K562 (cell line): ENCODE results near the gene CFAP410. TPM values are rescaled to one million over a fixed set of nuclear protein-coding genes. Genes with fewer than 3 reads are reported as not detected.

Experiments
- ATAC-seq: fragments of 200-7000 bp; cut with Tn5 transposase; 3 replicates; pipeline ENCODE4 v1.9.1; 2020; ENCODE audit warnings: moderate library complexity
- BruUV-seq: library from RNA; stranded (reverse); fragments of 400-500 nt; replicated peaks from 2 replicates; lab custom pipeline; 2021; lab: Mats Ljungman, UMichigan
- CTCF ChIA-PET: fragments of 300-600 bp; formaldehyde crosslinking; extraction: SDS; loops from one replicate; lab custom pipeline; 2021; ENCODE audit warnings: low intra/inter-chr PET ratio; lab: Yijun Ruan, JAX
- POLR2A ChIA-PET: fragments of 300-600, 350-650 bp; sonication (Branson Sonifier 250); formaldehyde crosslinking; extraction: SDS; loops from one replicate; lab custom pipeline; 2021; ENCODE audit warnings: antibody characterized with exemption, inconsistent platforms; lab: Yijun Ruan, JAX
- DNase-seq, 4 experiments: peaks; one replicate each; pipeline versions ENCODE4 v3.0.0 to v3.0.0-alpha.2; 2011 to 2018; ENCODE audit warnings: low spot score in 3 of 4, mixed read lengths in 3 of 4; ENCODE audit errors: extremely low read depth in 1 of 4
- FAIRE-seq: peaks from 2 replicates; lab custom pipeline; 2011; peaks lifted over from hg19 to GRCh38; lab: Jason Lieb, UNC
- H2AFZ ChIP-seq: 2 replicates; pipeline ENCODE4 v1.6.0; 2011; ENCODE audit warnings: low read depth, low read length, control low read depth, inconsistent platforms
- H3K27ac ChIP-seq: fragments of 200-600 bp; 3 replicates; pipeline ENCODE4 v1.8.0; 2011; ENCODE audit warnings: low read depth, mild to moderate bottlenecking, control low read depth, inconsistent platforms, low read length, moderate library complexity, mixed read lengths; ENCODE audit errors: extremely low read depth
- H3K27me3 ChIP-seq, 2 experiments: fragments of 300-600 bp in 1 of 2; 2 replicates in 1 of 2; 3 replicates in 1 of 2; pipeline versions ENCODE4 v1.6.0 to v1.8.0; 2011; ENCODE audit warnings: inconsistent platforms in 2 of 2, low read length in 2 of 2, mild to moderate bottlenecking in 1 of 2, mixed read lengths in 1 of 2, moderate library complexity in 1 of 2; ENCODE audit not compliant: control insufficient read depth in 2 of 2, insufficient read depth in 2 of 2
- H3K36me3 ChIP-seq: fragments of 300-600 bp; 3 replicates; pipeline ENCODE4 v1.8.0; 2011; ENCODE audit warnings: mild to moderate bottlenecking, low read length, inconsistent platforms; ENCODE audit not compliant: control insufficient read depth, insufficient read depth
- H3K4me1 ChIP-seq, 2 experiments: fragments of 200-600 bp in 1 of 2; replicated peaks in 1 of 2; 2 replicates in 1 of 2; 3 replicates in 1 of 2; pipeline versions ENCODE4 v1.5.1 to v1.8.0; 2011; ENCODE audit warnings: inconsistent platforms in 2 of 2, low read length in 2 of 2, mild to moderate bottlenecking in 1 of 2, mixed read lengths in 1 of 2, moderate library complexity in 1 of 2; ENCODE audit not compliant: control insufficient read depth in 2 of 2, insufficient read depth in 2 of 2
- H3K4me2 ChIP-seq: 2 replicates; pipeline ENCODE4 v1.6.1; 2011; ENCODE audit warnings: low read length, control low read depth, inconsistent platforms, mixed read lengths; ENCODE audit not compliant: insufficient read depth
- H3K4me3 ChIP-seq: fragments of 200-600 bp; sonication (generic), shearing (Covaris generic); 2 replicates; pipeline ENCODE4 v1.5.1; 2016; ENCODE audit warnings: control low read depth, inconsistent platforms
- H3K79me2 ChIP-seq: fragments of 200-600 bp; 3 replicates; pipeline ENCODE4 v1.8.0; 2011; ENCODE audit warnings: low read length, inconsistent platforms; ENCODE audit not compliant: control insufficient read depth, insufficient read depth
- H3K9ac ChIP-seq, 2 experiments: 2 replicates each; pipeline versions ENCODE4 v1.6.0 to v1.6.1; 2011; ENCODE audit warnings: low read depth in 2 of 2, low read length in 2 of 2, control low read depth in 1 of 2, inconsistent platforms in 1 of 2, mild to moderate bottlenecking in 1 of 2, mixed read lengths in 1 of 2; ENCODE audit not compliant: insufficient read depth in 1 of 2
- H3K9me1 ChIP-seq: one replicate; pipeline ENCODE4 v1.6.0; 2011; ENCODE audit warnings: inconsistent platforms, mild to moderate bottlenecking, low read length, moderate library complexity; ENCODE audit not compliant: control insufficient read depth, insufficient read depth
- H3K9me3 ChIP-seq: replicated peaks from 2 replicates; pipeline ENCODE4 v1.5.1; 2011; ENCODE audit warnings: low read depth, low read length, inconsistent platforms; ENCODE audit not compliant: control insufficient read depth, insufficient read depth
- H4K20me1 ChIP-seq: replicated peaks from 2 replicates; pipeline ENCODE4 v1.6.1; 2011; ENCODE audit warnings: low read length, inconsistent platforms, mixed read lengths; ENCODE audit not compliant: control insufficient read depth, insufficient read depth
- HNRNPH1 ChIP-seq: fragments of 200-400 bp; formaldehyde crosslinking; optimal IDR thresholded peaks from 2 replicates; pipeline ENCODE3; 2017; ENCODE audit warnings: low read depth, mild to moderate bottlenecking, low read length, moderate library complexity
- MEIS2 ChIP-seq: fragments of 450-650 bp; IDR thresholded peaks from 2 replicates; pipeline ENCODE4 v1.6.1; 2014; ENCODE audit warnings: mild to moderate bottlenecking; ENCODE audit not compliant: partially characterized antibody
- POLR2G ChIP-seq: fragments of 200-400 bp; formaldehyde crosslinking; IDR thresholded peaks from 2 replicates; pipeline ENCODE4 v1.6.1; 2017; ENCODE audit warnings: low read depth, mild to moderate bottlenecking, antibody characterized with exemption, low read length, moderate library complexity
- PTTG1 ChIP-seq: fragments of 450-650 bp; IDR thresholded peaks from 2 replicates; pipeline ENCODE4 v1.6.1; 2016; ENCODE audit warnings: low read depth, mild to moderate bottlenecking, missing genetic modification characterization, missing compliant biosample characterization
- RBFOX2 ChIP-seq: fragments of 200-400 bp; formaldehyde crosslinking; IDR thresholded peaks from 2 replicates; pipeline ENCODE4 v1.6.1; 2017; ENCODE audit warnings: low read depth, mild to moderate bottlenecking, low read length, moderate library complexity
- RBM22 ChIP-seq: fragments of 200-400 bp; formaldehyde crosslinking; IDR thresholded peaks from 2 replicates; pipeline ENCODE4 v1.6.1; 2018; ENCODE audit warnings: low read length, low read depth; ENCODE audit not compliant: poor library complexity, severe bottlenecking
- ZNF12 ChIP-seq: sonication (generic); formaldehyde crosslinking; IDR thresholded peaks from 2 replicates; pipeline ENCODE4 v1.4.0; 2020; ENCODE audit warnings: mild to moderate bottlenecking, missing genetic modification reagents
- WGBS: fragments of 100-300 bp; shearing (Covaris generic); methylation state at CpG from one replicate; pipeline ENCODE4 v1.1.6; 2016; ENCODE audit warnings: low coverage, mixed read lengths; ENCODE audit not compliant: insufficient coverage; ENCODE audit errors: missing lambda C conversion rate; 5-methylcytosine and 5-hydroxymethylcytosine counted together
- in situ Hi-C: fragments of 300-500 bp; cut with MboI; formaldehyde crosslinking; loops from 4 replicates; pipeline ENCODE4 v1.15.0; 2018; ENCODE audit warnings: inconsistent platforms, mixed read lengths
- intact Hi-C: fragments of 100-400 bp; cut with micrococcal nuclease; formaldehyde crosslinking; loops from 2 replicates; pipeline ENCODE4 v1.14.2; 2022
- polyA plus RNA-seq, 8 experiments: library from polyadenylated mRNA; depleted of rRNA in 4 of 8; stranded (reverse) in 5 of 8; unstranded in 3 of 8; fragments of >200 nt; fragmentation: Nextera tagmentation in 2 of 8; fragmentation: Illumina TruSeq in 1 of 8; extraction: Ambion mirVana in 2 of 8; extraction: Trizol in 1 of 8; gene quantifications; 2 replicates each; pipeline versions ENCODE4 v1.2.1 to v1.2.3, GENCODE V29; 2011 to 2014; ENCODE audit warnings: inconsistent platforms in 1 of 8, missing spikeins in 1 of 8
- total RNA-seq, 7 experiments: library from RNA; depleted of rRNA in 6 of 7; stranded (reverse); fragments of >200 nt in 6 of 7; fragmentation: Illumina TruSeq in 2 of 7; extraction: Trizol in 2 of 7; gene quantifications; 2 replicates each; pipeline versions ENCODE4 v1.2.1 to v1.2.3, GENCODE V29; 2011 to 2021; ENCODE audit warnings: low replicate concordance in 1 of 7
- TF ChIP-seq, protein P1 (sequence below): fragments of 450-650 bp; formaldehyde crosslinking; IDR thresholded peaks from 2 replicates; pipeline ENCODE4 v1.4.0; 2020; ENCODE audit warnings: mild to moderate bottlenecking

CFAP410 gene
- total and polyA plus RNA-seq, 9 of the 15 experiments (the other 6 are each of a cell fraction or from before 2014, with no cell fraction given), result 0.07 to 17.3 (median 2.3) TPM

DNA sequence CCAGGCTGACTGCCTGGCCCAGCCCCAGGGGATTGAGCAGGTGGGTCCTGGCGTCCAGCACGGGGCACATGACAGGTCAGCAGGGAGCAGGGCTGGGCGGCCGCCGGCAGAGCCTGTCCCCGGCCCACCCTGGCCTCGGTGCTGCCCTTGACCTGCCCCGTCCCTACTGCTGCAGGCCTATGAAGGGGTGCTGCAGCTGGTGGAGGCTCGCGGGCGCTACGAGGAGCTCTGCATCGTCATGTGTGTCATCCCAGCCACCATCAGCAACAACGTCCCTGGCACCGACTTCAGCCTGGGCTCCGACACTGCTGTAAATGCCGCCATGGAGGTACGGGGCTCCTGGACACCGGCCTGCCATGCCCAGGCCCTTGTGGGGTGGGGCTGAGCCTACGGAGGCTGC is 15.6 kb downstream of the CFAP410 start:
- BruUV-seq, result no TSS peak
- peaks cover 72% of the 10 kb centered on the region; the same call in 1 of the 3 replicates for H3K36me3 ChIP-seq
- ATAC-seq (no peak), DNase-seq (no peak), FAIRE-seq (no peak)
- no peak overlapping the region for H2AFZ ChIP-seq
- TF ChIP-seq ZNF12 (CRISPR knock-in tag), result no peak
- TF ChIP-seq POLR2G, result 0 out of 2 replicates have a peak, but pooled peaks have one; percentile 22
- intact Hi-C loops (no loop called here), in situ Hi-C loops (no loop called here)
- peaks cover 0 to 38% of the 10 kb centered on the region in 2 experiments; a peak in 1 of 5 replicates for H3K4me1 ChIP-seq
- CTCF ChIA-PET, result no interaction called here
- peaks cover 9% of the 10 kb centered on the region for H4K20me1 ChIP-seq
- H3K9me1 ChIP-seq, result peaks cover 4% of the 10 kb centered on the region
- no peaks in the 10 kb centered on the region for H3K9me3 ChIP-seq
- H3K27me3 ChIP-seq, result no peaks in the 10 kb centered on the region
- no peak overlapping the region for H3K4me3 ChIP-seq
- no peak overlapping the region; a peak in 1 of 4 replicates for H3K9ac ChIP-seq
- WGBS, result 86% methylated on average over 19 of the region's 20 CpGs
- H3K4me2 ChIP-seq, result no peak overlapping the region
- no peak overlapping the region for H3K27ac ChIP-seq
- POLR2A ChIA-PET, result interaction anchor here (1.0 to 1.6 kb wide), 3 partner anchors 9 to 14 kb away, joined by 3 to 4 read pairs (median 3); no protein-coding TSS in a partner anchor
- no peaks in the 10 kb centered on the region for H3K79me2 ChIP-seq

DNA sequence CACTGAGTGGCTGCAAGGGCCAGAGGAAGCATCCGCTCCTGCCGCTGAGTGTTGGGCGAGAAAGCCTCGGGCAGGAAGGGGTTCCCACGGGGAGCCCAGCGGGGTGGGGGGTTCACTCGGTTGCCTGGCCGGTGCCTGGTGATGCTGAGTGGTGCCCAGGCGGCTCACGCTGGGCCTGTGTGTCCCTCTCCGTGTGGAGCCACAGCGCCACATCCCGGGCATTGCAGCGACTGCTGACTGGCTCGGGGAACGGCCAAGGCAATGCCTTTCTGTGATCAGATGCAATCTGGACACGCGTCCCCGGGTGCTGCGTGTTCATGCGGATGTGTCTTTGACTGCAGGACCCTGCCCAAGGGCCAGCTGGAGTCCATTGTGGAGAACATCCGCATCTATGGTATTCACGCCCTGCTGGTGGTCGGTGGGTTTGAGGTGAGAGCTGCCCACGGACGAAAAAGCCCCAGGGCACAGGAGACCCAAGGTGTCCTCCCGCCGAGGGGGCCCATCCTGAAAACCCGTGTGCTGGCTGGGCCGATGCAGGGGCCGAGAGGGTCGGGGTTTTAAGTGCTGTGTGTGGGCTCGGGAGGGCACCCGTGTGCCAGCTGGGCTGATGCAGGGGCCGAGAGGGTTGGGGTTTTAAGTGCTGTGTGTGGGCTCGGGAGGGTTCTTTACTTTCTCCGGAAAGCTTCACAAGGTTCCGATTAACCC is 16.4 kb downstream of the CFAP410 start:
- H3K27ac ChIP-seq, result no peak overlapping the region
- peaks cover 0 to 33% of the 10 kb centered on the region in 2 experiments; a peak in 1 of 5 replicates for H3K4me1 ChIP-seq
- H3K79me2 ChIP-seq, result no peaks in the 10 kb centered on the region
- in situ Hi-C loops, result no loop called here
- peaks cover 79% of the 10 kb centered on the region; the same call in 1 of the 3 replicates for H3K36me3 ChIP-seq
- no TSS peak for BruUV-seq
- H3K27me3 ChIP-seq, result no peaks in the 10 kb centered on the region
- peaks cover 4% of the 10 kb centered on the region for H3K9me1 ChIP-seq
- H3K9me3 ChIP-seq, result no peaks in the 10 kb centered on the region
- ChIA-PET POLR2A (interaction anchor here (0.6 to 1.2 kb wide), 5 partner anchors 9 to 1303 kb away, joined by 3 to 7 read pairs (median 3); no protein-coding TSS in a partner anchor), CTCF (no interaction called here)
- H3K9ac ChIP-seq, result no peak overlapping the region
- ATAC-seq, result no peak
- TF ChIP-seq MEIS2 (no peak), RBM22 (peak; percentile 57), HNRNPH1 (no peak), PTTG1 (tag) (no peak), POLR2G (peak; percentile 3; the same call in 1 of the 2 replicates), RBFOX2 (peak; percentile 30)
- TF ChIP-seq, protein P1, sequence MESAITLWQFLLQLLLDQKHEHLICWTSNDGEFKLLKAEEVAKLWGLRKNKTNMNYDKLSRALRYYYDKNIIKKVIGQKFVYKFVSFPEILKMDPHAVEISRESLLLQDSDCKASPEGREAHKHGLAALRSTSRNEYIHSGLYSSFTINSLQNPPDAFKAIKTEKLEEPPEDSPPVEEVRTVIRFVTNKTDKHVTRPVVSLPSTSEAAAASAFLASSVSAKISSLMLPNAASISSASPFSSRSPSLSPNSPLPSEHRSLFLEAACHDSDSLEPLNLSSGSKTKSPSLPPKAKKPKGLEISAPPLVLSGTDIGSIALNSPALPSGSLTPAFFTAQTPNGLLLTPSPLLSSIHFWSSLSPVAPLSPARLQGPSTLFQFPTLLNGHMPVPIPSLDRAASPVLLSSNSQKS (CRISPR knock-in tag), result no peak
- no peak for DNase-seq
- H2AFZ ChIP-seq, result no peak overlapping the region
- no peak overlapping the region for H3K4me3 ChIP-seq
- 89% methylated on average over 29 of the region's 38 CpGs for WGBS
- intact Hi-C loops, result no loop called here
- no peak for FAIRE-seq
- H4K20me1 ChIP-seq, result peaks cover 9% of the 10 kb centered on the region
- no peak overlapping the region for H3K4me2 ChIP-seq
